Muscle of back (tissue), 11 donors: Measurements from ENCODE around the gene ODF2. TPM values are rescaled to one million over a fixed set of nuclear protein-coding genes. Genes with fewer than 3 reads are reported as not detected.
"Not testable (repeated sequence)": the region's sequence is repeated elsewhere in the genome, so short reads cannot be mapped to it uniquely, and the experiment has no call there.

Experiments used
- DNase-seq, 3 donors: peaks; one replicate each; pipeline versions ENCODE4 v3.0.0 to v3.0.0-alpha.2; 2013
- polyA plus RNA-seq, 10 donors: library from polyadenylated mRNA; unstranded; fragments of 120-200 nt; gene quantifications; one replicate each; pipeline ENCODE4 v1.2.1, GENCODE V29; 2013; ENCODE audit not compliant: insufficient read length in 10 of 10

The ODF2 gene
- polyA plus RNA-seq, 10 donors, result 22.1 to 35.1 (median 27.6) TPM

DNA sequence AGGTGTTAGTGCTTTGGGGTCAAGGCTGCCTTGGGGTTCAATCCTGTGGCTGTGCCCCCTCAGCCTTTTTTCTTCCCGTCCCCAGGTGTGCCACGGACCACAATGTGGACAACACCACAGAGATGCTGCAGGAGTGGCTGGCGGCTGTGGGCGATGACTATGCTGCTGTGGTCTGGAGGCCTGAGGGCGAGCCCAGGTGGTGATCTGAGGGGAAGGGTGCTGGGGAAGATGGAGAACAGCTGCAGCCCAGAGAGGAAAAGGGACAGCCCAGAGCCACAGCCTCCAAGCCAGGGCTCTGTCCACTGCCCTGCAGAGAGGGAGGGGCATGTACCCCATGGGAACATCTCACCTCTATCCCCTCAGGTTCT lies 33.0 kb upstream of the ODF2 start:
- DNase-seq, result no peak

DNA sequence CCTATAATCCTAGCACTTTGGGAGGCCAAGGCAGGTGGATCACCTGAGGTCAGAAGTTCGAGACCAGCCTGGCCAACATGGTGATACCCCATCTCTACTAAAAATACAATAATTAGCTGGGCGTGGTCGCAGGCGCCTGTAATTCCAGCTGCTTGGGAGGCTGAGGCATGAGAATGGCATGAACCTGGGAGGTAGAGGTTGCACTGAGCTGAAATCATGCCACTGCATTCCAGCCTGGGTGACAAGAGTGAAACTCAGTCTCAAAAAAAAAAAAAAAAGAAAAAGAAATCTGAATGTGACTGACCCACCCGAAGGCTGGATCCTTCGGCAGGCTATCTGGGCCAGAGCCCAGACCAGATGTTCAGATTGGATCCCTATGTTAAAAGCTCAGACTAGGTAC lies 32.5 kb upstream of the ODF2 start:
- DNase-seq, result not testable (repeated sequence)

DNA sequence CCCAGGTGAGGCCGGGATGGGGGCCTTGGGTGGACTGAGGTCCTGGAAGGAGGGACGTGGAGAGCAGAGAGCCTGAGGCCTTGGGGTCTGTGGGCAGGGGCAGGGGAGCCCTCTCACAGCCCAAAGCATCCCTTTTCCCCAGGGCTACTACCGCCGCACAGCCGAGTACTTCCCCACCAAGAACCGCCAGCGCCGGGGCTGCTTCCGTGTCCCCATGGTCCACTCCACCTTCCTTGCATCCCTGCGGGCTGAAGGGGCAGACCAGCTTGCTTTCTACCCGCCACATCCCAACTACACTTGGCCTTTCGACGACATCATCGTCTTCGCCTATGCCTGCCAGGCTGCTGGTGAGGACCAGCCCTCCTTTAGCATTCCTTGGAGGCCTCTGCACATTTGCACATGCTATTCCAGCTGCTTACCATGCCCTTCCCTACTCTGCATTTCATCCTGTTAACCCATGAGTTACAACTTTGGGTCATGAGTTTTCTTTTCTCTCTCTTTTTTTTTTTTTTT lies 31.5 kb upstream of the ODF2 start:
- DNase-seq, result no peak

DNA sequence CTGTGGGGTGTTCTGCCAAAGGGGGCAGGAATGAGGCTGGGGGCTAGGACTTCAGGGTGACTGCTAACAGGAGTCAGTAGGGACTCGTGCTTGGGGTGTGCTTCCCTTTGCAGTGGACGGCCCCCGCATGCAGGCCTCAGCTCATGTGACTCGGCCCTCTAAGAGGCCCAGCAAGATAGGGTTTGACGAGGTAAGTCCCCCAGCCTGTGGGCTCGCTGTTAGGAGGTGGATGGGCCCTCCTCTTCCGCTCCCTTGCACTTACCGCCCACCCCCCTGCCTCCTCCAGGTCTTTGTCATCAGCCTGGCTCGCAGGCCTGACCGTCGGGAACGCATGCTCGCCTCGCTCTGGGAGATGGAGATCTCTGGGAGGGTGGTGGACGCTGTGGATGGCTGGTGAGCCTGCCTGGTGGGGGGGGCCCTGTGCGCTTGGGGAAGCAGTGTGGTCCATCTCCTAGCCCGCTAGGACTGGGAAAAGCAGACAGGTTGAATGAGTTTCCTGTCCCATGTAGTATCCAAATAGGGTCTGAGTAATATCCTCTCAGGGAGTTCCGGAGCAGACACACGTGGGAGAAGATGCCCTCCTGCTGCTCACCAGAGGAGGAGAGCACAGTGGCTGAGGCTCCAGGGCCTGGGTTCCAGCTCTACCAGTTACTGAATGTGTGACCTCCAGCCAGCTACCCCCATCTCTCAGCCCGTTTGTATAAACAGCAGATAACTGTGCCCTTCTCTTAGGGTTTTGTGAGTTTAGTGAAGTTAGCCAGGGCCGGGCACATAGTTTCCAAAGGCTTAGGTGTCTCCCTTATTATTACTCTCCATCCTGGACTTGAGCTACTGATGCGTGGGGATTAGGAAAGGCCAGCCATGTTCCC lies 26.9 kb upstream of the ODF2 start:
- no peak for DNase-seq

DNA sequence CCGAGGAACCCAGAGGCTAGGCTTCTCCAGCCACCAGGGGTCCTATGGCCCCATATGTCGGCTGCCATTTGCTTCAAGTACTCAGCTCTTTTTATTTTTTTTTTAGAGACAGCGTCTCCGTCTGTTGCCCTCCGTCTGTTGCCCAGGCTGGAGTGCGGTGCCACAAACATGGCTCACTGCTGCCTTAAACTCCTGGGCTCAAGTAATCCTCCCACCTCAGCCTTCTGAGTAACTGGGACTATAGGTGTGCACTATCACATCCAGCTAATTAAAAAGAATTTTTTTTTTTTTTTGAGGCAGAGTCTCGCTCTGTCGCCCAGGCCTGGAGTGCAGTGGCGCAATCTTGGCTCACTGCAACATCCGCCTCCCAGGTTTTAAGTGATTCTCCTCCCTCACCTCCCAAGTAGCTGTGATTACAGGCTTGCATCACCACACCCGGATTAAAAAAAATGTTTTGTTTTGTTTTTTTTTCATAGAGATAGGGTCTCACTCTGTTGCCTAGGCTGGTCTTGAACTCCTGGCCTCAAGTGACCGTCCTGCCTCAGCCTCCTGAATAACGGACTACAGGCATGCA lies 26.2 kb upstream of the ODF2 start:
- no peak for DNase-seq

DNA sequence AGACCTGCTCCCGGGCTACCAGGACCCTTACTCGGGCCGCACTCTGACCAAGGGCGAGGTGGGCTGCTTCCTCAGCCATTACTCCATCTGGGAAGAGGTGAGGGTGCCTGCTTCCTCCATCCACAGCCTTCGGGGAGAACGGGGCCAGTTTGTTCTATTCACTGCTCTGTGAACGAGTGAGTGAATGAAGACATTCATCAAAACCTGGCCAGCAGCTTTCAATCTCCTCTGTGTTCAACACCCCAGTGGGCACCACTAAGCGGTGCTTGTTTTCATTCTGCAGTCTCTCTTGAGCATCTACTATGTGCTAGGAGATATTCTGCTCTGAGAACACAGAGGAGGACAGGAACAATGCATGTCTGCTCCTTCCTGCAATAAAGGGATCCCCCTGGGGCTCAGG lies 24.6 kb upstream of the ODF2 start:
- no peak for DNase-seq

DNA sequence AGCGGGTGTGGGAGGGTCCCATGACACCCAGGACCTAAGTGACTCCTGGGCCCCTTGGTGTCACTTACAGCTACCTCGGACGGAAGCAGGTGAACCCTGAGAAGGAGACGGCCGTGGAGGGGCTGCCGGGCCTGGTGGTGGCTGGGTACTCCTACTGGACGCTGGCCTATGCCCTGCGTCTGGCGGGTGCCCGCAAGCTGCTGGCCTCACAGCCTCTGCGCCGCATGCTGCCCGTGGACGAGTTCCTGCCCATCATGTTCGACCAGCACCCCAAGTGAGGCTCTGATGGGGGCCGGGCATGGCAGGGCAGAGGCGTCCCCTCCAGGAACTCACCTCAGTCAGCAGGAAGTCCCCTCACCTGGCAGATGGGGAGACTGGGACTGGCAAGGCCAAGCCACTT lies 21.5 kb upstream of the ODF2 start:
- no peak for DNase-seq

DNA sequence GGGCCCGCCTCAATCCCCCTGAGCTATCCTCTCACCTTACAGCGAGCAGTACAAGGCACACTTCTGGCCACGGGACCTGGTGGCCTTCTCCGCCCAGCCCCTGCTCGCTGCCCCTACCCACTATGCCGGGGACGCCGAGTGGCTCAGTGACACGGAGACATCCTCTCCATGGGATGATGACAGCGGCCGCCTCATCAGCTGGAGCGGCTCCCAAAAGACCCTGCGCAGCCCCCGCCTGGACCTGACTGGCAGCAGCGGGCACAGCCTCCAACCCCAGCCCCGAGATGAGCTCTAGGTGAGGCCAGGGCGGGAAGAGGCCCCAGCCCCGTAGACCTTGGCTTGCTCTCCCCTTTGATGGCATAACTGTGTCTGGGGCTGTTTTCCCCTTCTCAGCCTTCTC lies 20.2 kb upstream of the ODF2 start:
- no peak for DNase-seq

DNA sequence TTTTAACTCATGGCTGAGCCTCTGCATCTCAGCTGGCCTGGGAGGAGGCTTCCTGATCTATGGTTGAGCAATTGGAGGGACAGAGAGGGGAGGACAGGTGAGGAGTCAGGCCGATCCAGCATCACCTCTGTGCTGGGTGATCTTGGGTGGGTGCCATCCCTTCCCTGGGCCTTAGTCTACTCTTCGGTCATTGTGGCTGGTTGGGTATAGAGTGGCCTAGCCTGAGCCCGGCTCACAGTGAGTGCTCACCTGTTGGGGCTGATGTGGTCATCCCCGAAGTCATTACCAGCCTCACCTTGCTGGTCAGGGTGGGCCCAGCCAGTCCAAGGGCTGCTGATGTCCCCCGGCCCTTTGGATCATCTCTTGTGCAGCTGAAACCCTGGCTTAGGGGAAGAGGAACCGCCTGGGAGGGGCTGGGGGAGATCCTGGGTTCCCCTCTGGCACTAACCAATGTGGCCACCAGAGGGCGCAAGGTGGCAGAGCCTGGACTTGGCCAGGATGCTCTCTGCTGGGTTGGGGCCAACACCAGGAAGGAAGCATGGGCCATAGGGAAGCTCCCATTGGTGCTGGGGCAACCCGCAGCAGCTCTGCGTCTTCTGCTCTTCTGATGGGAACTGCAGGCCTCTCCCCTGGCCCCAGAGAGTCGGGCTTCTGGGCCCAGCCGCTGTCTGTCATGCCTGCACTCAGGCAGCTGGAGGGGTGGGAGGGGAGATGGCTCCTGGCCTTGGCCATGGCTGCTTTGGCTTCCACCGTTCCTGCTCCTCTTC lies 17.3 kb upstream of the ODF2 start:
- DNase-seq, result peak; percentile 67 to 90 (median 88)

DNA sequence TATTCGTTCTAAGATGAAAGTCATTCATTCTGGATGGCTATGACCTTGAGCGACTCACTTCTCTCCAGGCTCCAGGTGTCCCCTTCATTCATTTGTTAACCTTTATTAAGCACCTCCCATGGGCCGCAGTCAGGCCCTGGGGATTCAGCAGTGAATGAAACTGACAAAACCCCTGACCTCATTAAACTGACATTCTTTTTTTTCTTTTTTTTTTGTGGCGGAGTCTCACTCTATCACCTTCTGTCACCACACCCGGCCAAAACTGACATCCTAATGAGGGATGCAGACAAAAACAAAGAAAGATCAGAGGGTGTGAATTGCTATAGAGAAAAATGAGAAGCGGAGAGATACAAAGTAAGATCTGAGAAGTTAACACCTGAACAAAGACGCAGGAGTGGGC lies 16.5 kb upstream of the ODF2 start:
- DNase-seq, result no peak

DNA sequence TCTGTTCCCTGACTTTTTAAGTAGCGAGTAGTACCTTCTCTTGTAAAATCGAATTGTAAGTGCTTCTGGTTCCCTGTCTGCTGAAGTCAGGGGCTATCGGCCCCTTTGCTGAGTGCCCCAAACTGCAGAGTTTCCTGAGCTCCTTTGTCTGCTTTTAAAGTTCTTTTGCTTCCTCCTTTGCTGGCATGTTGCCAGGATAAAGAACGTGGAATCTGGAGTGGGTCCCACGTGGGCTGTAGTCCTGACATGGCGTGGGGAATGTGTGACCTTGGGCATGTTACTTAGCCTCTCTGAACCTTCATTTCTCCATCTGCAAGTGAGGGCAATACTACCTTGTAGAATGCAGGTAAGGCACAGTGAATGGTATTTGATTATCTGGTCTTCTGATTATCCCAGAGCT lies 13.7 kb upstream of the ODF2 start:
- DNase-seq, result no peak

DNA sequence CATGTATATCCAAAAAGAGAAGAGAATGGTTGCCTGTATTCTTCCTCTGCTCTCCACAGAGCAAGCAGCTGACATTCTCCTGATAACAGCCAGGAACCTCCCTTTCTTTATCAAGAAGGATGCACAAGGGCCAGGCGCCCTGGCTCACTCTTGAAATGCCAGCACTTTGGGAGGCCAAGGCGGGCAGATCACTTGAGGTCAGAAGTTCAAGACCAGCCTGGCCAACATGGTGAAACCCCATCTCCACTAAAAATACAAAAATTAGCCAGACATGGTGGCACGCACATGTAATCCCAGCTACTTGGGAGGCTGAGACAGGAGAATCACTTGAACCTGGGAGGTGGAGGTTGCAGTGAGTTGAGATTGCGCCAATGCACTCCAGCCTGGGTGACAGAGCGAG lies 9.3 kb upstream of the ODF2 start:
- not testable (repeated sequence) for DNase-seq

DNA sequence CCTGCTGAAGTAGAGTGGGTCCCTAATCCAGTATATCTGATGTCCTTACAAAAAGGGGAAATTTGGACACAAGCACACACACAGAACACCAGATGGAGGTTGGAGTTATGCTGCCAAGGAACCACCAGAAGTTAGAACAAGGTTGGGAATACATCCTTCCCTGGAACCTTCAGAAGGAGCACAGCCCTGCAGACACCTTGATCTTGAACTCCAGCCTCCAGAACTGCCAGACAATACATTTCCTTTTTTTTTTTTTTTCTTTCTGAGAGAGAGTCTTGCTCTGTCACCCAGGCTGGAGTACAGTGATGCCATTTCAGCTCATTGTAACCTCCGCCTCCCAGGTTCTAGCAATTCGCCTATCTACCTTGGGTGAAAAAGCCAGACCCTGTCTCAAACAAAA lies 7.1 kb upstream of the ODF2 start:
- no peak for DNase-seq

DNA sequence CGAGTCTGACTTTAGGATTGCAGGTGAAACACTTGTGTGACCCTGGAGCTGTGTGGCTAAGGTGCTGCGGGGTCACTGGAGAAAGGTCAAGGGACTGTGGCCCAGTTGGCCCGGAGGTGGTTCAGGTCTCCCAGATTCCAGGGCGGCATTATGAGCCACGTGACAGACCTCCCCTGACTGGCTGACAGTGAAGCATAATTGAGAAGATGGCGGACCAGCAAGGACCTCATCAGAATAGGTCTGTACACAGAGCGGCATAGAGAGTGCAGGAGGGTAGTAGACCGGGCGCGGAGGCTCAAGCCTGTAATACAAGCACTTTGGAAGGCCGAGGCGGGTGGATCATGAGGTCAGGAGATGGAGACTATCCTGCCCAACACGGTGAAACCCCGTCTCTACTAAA lies 815 bp upstream of the ODF2 start:
- DNase-seq, result no peak

DNA sequence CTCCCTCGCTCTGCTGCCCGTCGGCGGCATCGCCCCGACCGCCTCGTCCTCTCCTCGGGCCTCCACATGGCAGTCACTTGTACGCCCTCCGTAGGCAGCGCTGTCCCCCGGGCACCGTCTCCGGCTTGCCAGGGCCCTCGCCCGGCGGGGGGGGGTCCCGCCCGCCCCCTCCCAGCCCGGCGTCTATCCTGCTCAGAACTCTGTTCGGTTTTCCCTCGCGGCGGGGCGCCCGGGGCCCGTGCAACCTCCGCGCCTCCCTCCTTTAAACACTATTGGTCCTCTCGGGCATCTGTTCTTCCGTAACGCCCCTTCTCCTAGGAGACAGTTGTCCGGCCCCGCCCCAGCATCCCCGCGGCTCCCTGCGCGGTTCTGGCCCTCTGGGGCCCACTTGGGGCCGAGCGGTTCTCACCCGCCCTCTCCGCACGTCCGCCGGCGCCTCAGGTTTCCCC lies 831 bp downstream of the ODF2 start:
- DNase-seq, result peak; percentile 46 to 88 (median 69)

DNA sequence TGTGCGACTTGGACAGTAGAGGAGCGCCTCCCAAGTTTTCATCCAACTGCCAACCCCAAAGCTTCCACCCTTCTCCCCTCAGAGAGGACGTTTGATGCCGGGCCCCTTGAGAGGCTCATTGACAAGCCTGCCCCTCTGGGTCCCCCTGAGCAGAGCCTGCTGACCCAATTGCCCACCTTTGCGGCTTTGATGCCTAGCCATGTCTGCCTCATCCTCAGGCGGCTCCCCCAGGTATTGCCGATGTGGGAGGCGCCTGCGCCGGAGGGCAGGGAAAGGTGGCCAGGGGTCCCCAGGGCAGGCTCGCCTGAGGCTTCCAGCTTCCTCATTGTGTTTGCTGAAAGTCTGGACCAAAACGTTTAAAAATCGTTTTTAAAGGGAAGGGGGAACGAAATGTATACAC lies 1.4 kb downstream of the ODF2 start:
- no peak for DNase-seq

DNA sequence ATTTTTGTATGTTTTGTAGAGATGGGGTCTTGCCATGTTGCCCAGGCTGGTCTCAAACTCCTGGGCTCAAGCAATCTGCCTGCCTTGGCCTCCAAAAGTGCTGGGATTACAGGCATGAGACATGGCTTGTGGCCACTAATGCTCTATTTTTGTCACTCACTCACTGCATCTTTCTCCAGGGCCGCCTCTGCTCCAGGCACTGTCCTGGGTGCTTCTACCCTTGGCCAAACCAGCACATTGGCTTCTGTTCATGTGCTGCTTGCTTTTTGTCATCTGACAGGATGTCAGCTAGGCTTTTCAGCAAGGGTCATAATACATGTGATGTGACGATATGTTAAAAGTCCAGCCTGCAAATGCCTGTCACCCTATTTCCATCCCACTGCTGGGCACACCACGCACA lies 3.2 kb downstream of the ODF2 start:
- no peak for DNase-seq

DNA sequence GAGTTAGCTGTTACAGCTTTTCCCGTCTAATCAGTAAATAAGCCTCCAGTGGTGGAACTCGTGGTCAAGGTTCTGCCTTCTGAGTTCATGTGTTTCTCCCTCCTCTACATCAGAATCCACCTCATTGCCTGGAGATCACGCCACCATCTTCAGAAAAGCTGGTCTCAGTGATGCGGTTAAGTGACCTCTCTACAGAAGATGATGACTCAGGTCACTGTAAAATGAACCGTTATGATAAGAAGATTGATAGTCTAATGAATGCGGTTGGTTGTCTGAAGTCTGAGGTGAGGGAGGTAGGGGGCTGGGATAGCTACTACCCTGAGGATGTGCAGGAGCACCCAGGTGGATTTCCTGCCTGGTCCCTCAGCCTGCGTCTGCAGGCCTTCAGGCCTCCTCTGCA lies 13.3 kb downstream of the ODF2 start:
- no peak for DNase-seq

DNA sequence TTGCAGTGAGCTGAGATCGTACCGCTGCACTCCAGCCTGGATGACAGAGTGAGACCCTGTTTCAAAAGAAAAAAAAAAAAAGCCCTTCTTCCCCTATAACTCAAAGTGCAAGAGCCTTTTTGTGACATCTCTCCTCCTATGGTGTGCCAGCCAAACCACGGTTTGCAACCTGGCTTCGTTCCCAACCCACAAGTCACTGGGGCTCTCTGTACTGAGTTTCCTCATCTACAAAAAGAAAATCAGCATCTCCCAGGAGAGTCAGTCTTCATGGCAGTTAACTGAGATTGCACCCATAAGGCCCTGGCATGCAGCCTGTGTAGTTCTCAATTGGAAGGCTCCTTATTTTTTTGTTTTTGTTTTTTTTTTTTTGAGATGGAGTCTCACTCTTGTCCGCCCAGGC lies 14.8 kb downstream of the ODF2 start:
- DNase-seq, result no peak

DNA sequence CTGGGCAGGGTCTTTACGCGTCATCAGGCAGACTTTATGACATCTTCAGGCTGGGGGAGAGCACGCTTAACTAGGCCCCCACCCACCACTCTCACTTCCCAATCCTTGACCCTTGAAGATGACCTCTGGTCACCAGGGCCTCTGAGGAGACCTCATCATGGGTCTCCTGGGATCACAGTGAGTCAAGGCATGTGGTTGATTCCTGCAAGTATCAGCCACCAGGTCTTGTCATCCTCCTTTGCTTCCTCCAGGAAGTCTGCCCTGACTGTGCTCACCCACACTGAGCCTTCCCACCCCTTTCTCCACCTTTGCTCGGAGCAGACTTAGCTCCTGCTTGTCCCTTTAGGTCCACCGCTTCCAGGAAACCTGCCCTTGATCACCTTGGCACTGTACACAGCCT lies 17.3 kb downstream of the ODF2 start:
- no peak for DNase-seq

DNA sequence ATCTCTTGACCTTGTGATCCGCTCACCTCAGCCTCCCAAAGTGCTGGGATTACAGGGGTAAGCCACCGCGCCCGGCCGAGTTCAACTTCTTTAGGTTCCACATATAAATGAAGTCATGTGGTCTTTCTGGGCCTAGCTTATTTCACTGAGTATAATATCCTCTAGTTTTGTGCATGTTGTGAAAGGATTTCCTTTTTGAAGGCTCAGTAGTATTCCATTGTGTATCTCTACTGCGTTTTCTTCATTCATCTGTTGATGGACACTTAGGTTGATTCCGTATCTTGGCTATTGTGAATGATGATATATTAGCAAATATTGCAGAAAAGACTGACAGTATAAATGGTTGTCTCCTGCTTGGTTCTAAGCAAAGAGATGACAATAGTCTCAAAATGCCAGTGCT lies 20.1 kb downstream of the ODF2 start:
- no peak for DNase-seq

DNA sequence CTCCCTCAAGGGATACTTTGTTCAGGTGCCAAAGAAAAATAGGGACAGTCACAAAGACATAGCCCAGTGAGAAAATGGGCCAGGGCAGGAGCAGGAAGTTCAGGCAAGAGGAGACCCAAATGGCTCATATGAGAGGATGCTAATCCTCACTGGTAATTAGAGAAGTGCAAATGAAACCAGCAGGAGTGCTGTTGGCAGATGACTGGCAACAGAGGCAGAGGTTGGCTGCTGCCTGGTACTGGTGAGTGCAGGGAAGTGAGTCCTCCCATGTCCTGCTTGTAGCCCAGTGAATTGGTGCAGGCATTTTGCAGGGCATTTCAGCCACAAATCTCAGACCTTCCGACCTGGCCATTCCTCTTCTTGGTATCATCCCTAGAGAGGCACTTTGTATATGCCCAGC lies 23.5 kb downstream of the ODF2 start:
- DNase-seq, result no peak

DNA sequence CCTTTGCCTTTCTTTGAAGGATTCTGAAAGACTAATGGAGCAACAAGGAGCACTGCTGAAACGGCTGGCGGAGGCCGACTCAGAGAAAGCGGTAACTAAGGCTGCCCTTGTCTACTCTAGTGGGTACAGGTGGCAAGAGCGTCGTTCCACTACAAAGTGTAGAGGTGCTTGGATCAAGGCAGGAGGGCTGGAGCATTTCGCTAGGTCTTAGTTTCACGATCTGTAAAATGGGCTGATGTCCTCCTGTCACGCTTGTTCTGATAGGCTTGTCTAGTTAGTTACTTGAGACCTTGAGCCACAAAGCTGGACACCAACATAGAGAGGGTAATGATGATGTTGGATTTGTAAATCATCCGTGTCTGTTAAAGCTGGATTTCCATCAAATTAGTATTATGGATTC lies 25.8 kb downstream of the ODF2 start:
- DNase-seq, result no peak
